Ovary (tissue), 9 donors: Measurements from ENCODE around the gene TDP1. TPM values are rescaled to one million over a fixed set of nuclear protein-coding genes. Genes with fewer than 3 reads are reported as not detected.

Experiments
- DNase-seq, 5 donors: peaks; one replicate each; pipeline ENCODE4 v3.0.0-alpha.2; 2019 to 2020
- H3K27ac ChIP-seq, 2 donors: fragments of 200-600 bp; one replicate each; pipeline versions ENCODE4 v1.5.1 to v1.8.0; 2019 to 2022
- H3K27me3 ChIP-seq: fragments of 200-600 bp; one replicate; pipeline ENCODE4 v1.8.0; 2022
- H3K36me3 ChIP-seq: fragments of 200-600 bp; sonication (generic); one replicate; pipeline ENCODE4 v1.5.1; 2019
- H3K4me1 ChIP-seq: one replicate; pipeline ENCODE4 v1.8.1; 2013; ENCODE audit warnings: mild to moderate bottlenecking, moderate library complexity; ENCODE audit not compliant: insufficient read depth
- H3K4me3 ChIP-seq: fragments of 200-600 bp; sonication (generic); one replicate; pipeline ENCODE4 v1.5.1; 2017
- H3K9me3 ChIP-seq, 2 donors: fragments of 200-600 bp in 1 of 2; sonication (generic) in 1 of 2; one replicate each; pipeline versions ENCODE4 v1.5.1 to v1.8.1; 2013 to 2019; ENCODE audit warnings: mild to moderate bottlenecking in 1 of 2, moderate library complexity in 1 of 2
- EP300 ChIP-seq: sonication (generic); formaldehyde crosslinking; IDR thresholded peaks from one replicate; pipeline ENCODE4 v1.6.1; 2017; ENCODE audit warnings: antibody characterized with exemption
- POLR2A ChIP-seq: fragments of 450-650 bp; IDR thresholded peaks from one replicate; pipeline ENCODE4 v1.6.1; 2017; ENCODE audit warnings: antibody characterized with exemption, mild to moderate bottlenecking, moderate library complexity
- WGBS, 3 donors: extraction: QIAGEN DNeasy Blood & Tissue Kit in 1 of 3; methylation state at CpG; one replicate each; pipeline versions ENCODE4 v1.1.5 to v1.1.7; 2013 to 2017; 5-methylcytosine and 5-hydroxymethylcytosine counted together
- intact Hi-C, 4 donors: fragments of 100-400 bp; cut with DNase I; formaldehyde crosslinking; loops; one replicate each; pipeline versions ENCODE4 v1.11.0 to v1.15.1; 2022 to 2023
- polyA plus RNA-seq, 2 donors: library from polyadenylated mRNA; stranded (reverse); fragments of 200-250 nt in 1 of 2; fragments of 350-450 nt in 1 of 2; fragmentation: Illumina TruSeq in 1 of 2; extraction: RNeasy Lipid Tissue Mini Kit (QIAGEN cat#74804) in 1 of 2; gene quantifications; one replicate each; pipeline ENCODE4 v1.2.3, GENCODE V29; 2013 to 2014
- total RNA-seq, 7 donors: library from RNA; depleted of rRNA in 2 of 7; stranded (reverse); fragments of >200 nt in 2 of 7; fragmentation: NEBNext Ultra II Directional in 3 of 7; extraction: Animal tissue kit (Norgen Biotek cat#: 25700) in 3 of 7; gene quantifications; one replicate each; pipeline versions ENCODE4 v1.1.0 to v1.2.4, GENCODE V29; 2016 to 2023
- TF ChIP-seq, protein P1 (sequence below), 3 donors: fragments of 450-650 bp in 2 of 3; fragments of 200-600 bp in 1 of 3; IDR thresholded peaks; one replicate each; pipeline versions ENCODE4 v1.5.1 to v1.8.0; 2016 to 2022; ENCODE audit warnings: antibody characterized with exemption in 3 of 3, mild to moderate bottlenecking in 1 of 3
- donor health status: DM: no; HTN: no; CAD: no; lungs with moderate emphysema.
- donor health status: DM: no; HTN: no; CAD: no.
- donor health status: Bipolar disorder and iron deficiency.
- donor health status: DM: yes; HTN: yes; CAD: no.
- donor health status: DM: no; HTN: no; CAD: no.
- donor health status: DM: yes; HTN: yes; CAD: no.

The TDP1 gene
- total and polyA plus RNA-seq, 9 donors = 5.4 to 14.5 (median 9.9) TPM

- H3K27me3 ChIP-seq = no peaks in the 10 kb centered on the region
- 84 to 94% (median 85%) methylated on average over 1 of the region's 1 CpG for WGBS, 3 donors
- TF ChIP-seq POLR2A (no peak), EP300 (no peak)
- TF ChIP-seq, protein P1, sequence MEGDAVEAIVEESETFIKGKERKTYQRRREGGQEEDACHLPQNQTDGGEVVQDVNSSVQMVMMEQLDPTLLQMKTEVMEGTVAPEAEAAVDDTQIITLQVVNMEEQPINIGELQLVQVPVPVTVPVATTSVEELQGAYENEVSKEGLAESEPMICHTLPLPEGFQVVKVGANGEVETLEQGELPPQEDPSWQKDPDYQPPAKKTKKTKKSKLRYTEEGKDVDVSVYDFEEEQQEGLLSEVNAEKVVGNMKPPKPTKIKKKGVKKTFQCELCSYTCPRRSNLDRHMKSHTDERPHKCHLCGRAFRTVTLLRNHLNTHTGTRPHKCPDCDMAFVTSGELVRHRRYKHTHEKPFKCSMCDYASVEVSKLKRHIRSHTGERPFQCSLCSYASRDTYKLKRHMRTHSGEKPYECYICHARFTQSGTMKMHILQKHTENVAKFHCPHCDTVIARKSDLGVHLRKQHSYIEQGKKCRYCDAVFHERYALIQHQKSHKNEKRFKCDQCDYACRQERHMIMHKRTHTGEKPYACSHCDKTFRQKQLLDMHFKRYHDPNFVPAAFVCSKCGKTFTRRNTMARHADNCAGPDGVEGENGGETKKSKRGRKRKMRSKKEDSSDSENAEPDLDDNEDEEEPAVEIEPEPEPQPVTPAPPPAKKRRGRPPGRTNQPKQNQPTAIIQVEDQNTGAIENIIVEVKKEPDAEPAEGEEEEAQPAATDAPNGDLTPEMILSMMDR (IDR thresholded peaks at IDR 0.05) = no peak
- H3K4me3 ChIP-seq = no peak overlapping the region
- H3K4me1 ChIP-seq = peaks cover 4% of the 10 kb centered on the region
- H3K9me3 ChIP-seq = no peaks in the 10 kb centered on the region
- intact Hi-C loops = no loop called here
- DNase-seq = no peak
- H3K27ac ChIP-seq = no peak overlapping the region
- no peaks in the 10 kb centered on the region for H3K36me3 ChIP-seq
Measured at GRCh38 chr14:89958966-89959365, 3.2 kb downstream of the TDP1 start.

DNA sequence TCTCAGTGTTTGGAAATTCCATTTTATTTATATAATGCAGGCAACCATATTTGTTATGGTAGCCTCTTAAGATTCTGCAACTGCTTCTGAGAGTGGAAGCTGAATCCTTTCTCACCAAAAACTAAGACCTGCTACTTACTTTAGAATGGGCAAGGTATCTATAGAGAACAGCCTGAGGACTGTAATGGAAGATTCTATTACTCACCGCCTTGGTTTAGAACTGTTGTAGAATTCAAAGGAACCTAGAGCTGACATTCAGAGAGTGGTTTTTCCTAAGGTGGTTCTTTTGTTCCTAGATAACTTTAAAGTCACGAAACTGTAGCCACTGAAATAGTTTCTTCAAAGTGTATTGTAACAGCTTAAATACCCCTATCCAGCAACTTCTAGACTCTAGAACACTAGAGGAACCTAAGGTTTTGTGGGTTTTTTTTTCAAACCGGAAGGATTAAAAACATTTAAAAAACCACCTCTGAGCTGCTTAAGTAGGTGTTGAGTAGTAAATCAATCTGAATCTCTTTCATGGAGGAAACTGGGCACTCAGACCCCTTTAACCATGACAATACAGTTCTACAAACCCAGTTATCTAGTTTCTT is 4.2 kb downstream of the TDP1 start:
- DNase-seq = no peak
- Histone ChIP-seq H3K9me3 (no peaks in the 10 kb centered on the region), H3K4me3 (no peak overlapping the region), H3K4me1 (peaks cover 4% of the 10 kb centered on the region), H3K27ac (no peak overlapping the region), H3K27me3 (no peaks in the 10 kb centered on the region), H3K36me3 (no peaks in the 10 kb centered on the region)
- WGBS, 3 donors = 92 to 95% (median 94%) methylated on average over 3 of the region's 3 CpGs
- TF ChIP-seq POLR2A (no peak), EP300 (no peak)
- TF ChIP-seq, protein P1 (IDR thresholded peaks at IDR 0.05) = no peak
- intact Hi-C loops = no loop called here

DNA sequence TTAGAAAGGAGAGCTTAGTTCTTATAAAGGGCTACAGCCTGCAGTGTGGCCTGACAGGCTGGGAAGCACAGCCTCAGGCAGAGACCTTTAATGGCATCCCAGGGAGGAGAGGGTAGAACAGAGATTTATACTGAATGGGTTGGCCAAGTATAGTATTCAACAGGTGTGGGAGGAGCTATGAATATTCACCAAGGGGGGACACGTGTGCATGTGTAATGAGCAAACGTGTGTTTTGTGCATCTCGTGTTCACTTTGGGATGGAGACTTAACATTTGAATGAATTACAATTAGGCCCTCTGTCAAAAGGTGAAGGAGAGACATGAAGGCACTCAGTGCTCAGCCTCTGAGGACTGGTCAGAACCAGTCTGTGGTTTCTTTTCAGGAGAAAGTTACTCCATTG is 5.2 kb downstream of the TDP1 start:
- 83 to 84% (median 83%) methylated on average over 3 of the region's 3 CpGs for WGBS, 3 donors
- intact Hi-C loops = no loop called here
- peaks cover 4% of the 10 kb centered on the region for H3K4me1 ChIP-seq
- TF ChIP-seq EP300 = no peak
- TF ChIP-seq, protein P1 (IDR thresholded peaks at IDR 0.05) = no peak
- TF ChIP-seq POLR2A = no peak
- no peaks in the 10 kb centered on the region for H3K9me3 ChIP-seq
- DNase-seq = no peak
- H3K36me3 ChIP-seq = no peaks in the 10 kb centered on the region
- H3K4me3 ChIP-seq = no peak overlapping the region
- H3K27me3 ChIP-seq = no peaks in the 10 kb centered on the region
- no peak overlapping the region for H3K27ac ChIP-seq

GRCh38 chr14:89963288-89963978 is 7.7 kb downstream of the TDP1 start:
- TF ChIP-seq EP300 = no peak
- TF ChIP-seq, protein P1 (IDR thresholded peaks at IDR 0.05) = no peak
- no peak for TF ChIP-seq POLR2A
- Histone ChIP-seq H3K36me3 (no peaks in the 10 kb centered on the region), H3K4me3 (no peak overlapping the region), H3K4me1 (no peaks in the 10 kb centered on the region), H3K9me3 (no peaks in the 10 kb centered on the region), H3K27me3 (no peaks in the 10 kb centered on the region), H3K27ac (no peak overlapping the region)
- WGBS, 3 donors = 93 to 96% (median 93%) methylated on average over 10 of the region's 10 CpGs
- no peak for DNase-seq
- intact Hi-C loops = no loop called here
